ENCODE data around the gene PURA. TPM values are rescaled to one million over a fixed set of nuclear protein-coding genes. Genes with fewer than 3 reads are reported as not detected.

The PURA gene
- total and polyA plus RNA-seq, 2 donors (not counting 3 experiments of a cell fraction or from before 2014, with no cell fraction given), result 1.3 to 8.2 TPM

DNA sequence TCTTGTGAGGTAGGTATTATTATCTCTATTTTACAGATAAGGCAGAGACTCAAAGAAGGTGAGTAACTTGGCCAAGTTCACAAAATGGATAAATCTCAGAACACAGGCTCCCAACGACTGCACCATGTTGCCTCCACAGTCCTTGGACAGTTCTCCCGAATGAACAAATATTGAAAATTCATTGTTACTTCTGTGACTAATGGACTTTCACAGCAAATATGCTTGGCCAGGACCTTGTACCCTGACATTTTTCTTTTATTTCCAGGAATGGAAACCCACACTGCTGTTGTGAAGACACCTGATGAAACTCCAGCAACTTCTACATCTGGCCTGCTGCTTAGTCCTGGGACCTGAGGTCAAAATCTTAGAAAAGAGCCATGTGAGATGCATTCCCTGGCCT lies 58.6 kb downstream of the PURA start:
- Histone ChIP-seq H3K4me2 (ENCODE audit: insufficient read depth, low read length) (no peak overlapping the region), H3K27ac (ENCODE audit: insufficient read depth, low read depth, low read length) (no peak overlapping the region), H3K9ac (replicated peaks; ENCODE audit: extremely low read depth, insufficient read depth, low read length) (no peak overlapping the region), H3K36me3 (ENCODE audit: control insufficient read depth in 2 of 2, extremely low read depth in 1 of 2, insufficient read depth in 2 of 2, low read length in 2 of 2) (no peaks in the 10 kb centered on the region), H3K4me1 (ENCODE audit: control insufficient read depth, extremely low read depth, insufficient read depth, low read length) (peaks cover 11% of the 10 kb centered on the region), H3K9me3 (replicated peaks; ENCODE audit: control insufficient read depth, insufficient read depth, low read length) (no peaks in the 10 kb centered on the region), H3K79me2 (ENCODE audit: control insufficient read depth, insufficient read depth, low read length) (no peaks in the 10 kb centered on the region), H3K4me3 (replicated peaks in 1 of 3; ENCODE audit: insufficient read depth in 1 of 3, low read depth in 1 of 3, low read length in 3 of 3) (no peak overlapping the region), H4K20me1 (replicated peaks; ENCODE audit: control insufficient read depth, extremely low read depth, insufficient read depth, low read length) (no peaks in the 10 kb centered on the region), H3K27me3 (ENCODE audit: control insufficient read depth in 2 of 2, insufficient read depth in 2 of 2, low read length in 2 of 2) (peaks cover 0 to 1% of the 10 kb centered on the region in 2 experiments), H2AFZ (ENCODE audit: low read depth, low read length) (no peak overlapping the region), H3K9me1 (replicated peaks; ENCODE audit: control insufficient read depth, extremely low read depth, insufficient read depth, low read length) (no peaks in the 10 kb centered on the region)
- ChIA-PET CTCF (no interaction called here), POLR2A (no interaction called here)
- intact Hi-C loops (cut with micrococcal nuclease), result no loop called here
- TF ChIP-seq POLR2AphosphoS5 (IDR thresholded peaks at IDR 0.05; ENCODE audit: insufficient read depth, low read depth, low read length) (no peak), MYC (IDR thresholded peaks at IDR 0.05; ENCODE audit: low read depth, low read length) (no peak)
- DNase-seq (ENCODE audit: low read depth, low spot score) (no peak), FAIRE-seq (no peak)
- dilution Hi-C loops (cut with MboI; ENCODE audit: extremely low pct_ligation_motif_present, low sequenced_read_pairs), result no loop called here
- BruUV-seq (replicated peaks), result no TSS peak

DNA sequence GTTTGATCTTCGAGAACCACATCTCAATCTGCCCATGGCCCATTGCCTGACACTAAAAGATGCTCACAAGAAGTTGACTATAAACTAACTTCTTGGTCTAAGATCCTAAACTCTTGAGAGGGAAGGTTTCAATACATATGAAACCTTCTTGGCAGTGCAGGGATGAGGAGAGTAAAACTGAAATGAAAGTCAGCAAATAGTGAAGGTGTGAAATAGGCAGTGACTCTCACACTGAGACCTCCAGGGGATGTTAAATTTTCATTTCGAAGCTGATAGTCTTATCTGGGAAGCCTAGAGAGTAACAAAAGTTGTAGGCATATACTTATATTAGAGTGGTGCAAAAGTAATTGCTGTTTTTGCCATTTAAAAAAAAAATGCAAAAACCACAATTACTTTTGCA lies 60.1 kb downstream of the PURA start:
- dilution Hi-C loops (cut with MboI; ENCODE audit: extremely low pct_ligation_motif_present, low sequenced_read_pairs), result no loop called here
- intact Hi-C loops (cut with micrococcal nuclease), result loop anchor here (2.0 kb wide), 1 partner anchor 67 kb away; no protein-coding TSS in a partner anchor
- H2AFZ ChIP-seq (ENCODE audit: low read depth, low read length), result no peak overlapping the region
- no peaks in the 10 kb centered on the region for H3K9me1 ChIP-seq (replicated peaks; ENCODE audit: control insufficient read depth, extremely low read depth, insufficient read depth, low read length)
- H3K27me3 ChIP-seq (ENCODE audit: control insufficient read depth in 2 of 2, insufficient read depth in 2 of 2, low read length in 2 of 2), result peaks cover 0 to 1% of the 10 kb centered on the region in 2 experiments
- H4K20me1 ChIP-seq (replicated peaks; ENCODE audit: control insufficient read depth, extremely low read depth, insufficient read depth, low read length), result no peaks in the 10 kb centered on the region
- DNase-seq (ENCODE audit: low read depth, low spot score), result no peak
- H3K79me2 ChIP-seq (ENCODE audit: control insufficient read depth, insufficient read depth, low read length), result no peaks in the 10 kb centered on the region
- H3K4me1 ChIP-seq (ENCODE audit: control insufficient read depth, extremely low read depth, insufficient read depth, low read length), result peaks cover 11% of the 10 kb centered on the region
- no peak overlapping the region for H3K27ac ChIP-seq (ENCODE audit: insufficient read depth, low read depth, low read length)
- TF ChIP-seq JUN (IDR thresholded peaks at IDR 0.05; ENCODE audit: borderline replicate concordance, insufficient read depth, insufficient read length, low read depth), result no peak
- TF ChIP-seq, protein P1, sequence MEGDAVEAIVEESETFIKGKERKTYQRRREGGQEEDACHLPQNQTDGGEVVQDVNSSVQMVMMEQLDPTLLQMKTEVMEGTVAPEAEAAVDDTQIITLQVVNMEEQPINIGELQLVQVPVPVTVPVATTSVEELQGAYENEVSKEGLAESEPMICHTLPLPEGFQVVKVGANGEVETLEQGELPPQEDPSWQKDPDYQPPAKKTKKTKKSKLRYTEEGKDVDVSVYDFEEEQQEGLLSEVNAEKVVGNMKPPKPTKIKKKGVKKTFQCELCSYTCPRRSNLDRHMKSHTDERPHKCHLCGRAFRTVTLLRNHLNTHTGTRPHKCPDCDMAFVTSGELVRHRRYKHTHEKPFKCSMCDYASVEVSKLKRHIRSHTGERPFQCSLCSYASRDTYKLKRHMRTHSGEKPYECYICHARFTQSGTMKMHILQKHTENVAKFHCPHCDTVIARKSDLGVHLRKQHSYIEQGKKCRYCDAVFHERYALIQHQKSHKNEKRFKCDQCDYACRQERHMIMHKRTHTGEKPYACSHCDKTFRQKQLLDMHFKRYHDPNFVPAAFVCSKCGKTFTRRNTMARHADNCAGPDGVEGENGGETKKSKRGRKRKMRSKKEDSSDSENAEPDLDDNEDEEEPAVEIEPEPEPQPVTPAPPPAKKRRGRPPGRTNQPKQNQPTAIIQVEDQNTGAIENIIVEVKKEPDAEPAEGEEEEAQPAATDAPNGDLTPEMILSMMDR (IDR thresholded peaks at IDR 0.05; ENCODE audit: extremely low read depth in 1 of 2, insufficient read depth in 1 of 2, low read depth in 1 of 2, low read length in 2 of 2), result no peak
- TF ChIP-seq MYC (IDR thresholded peaks at IDR 0.05; ENCODE audit: low read depth, low read length), result no peak
- TF ChIP-seq FOS (IDR thresholded peaks at IDR 0.05; ENCODE audit: borderline replicate concordance, insufficient read depth, low read length), result no peak
- no peak for TF ChIP-seq POLR2AphosphoS5 (IDR thresholded peaks at IDR 0.05; ENCODE audit: insufficient read depth, low read depth, low read length)
- TF ChIP-seq POLR2A (IDR thresholded peaks at IDR 0.05; ENCODE audit: low read depth, low read length), result no peak
- no peak for TF ChIP-seq EZH2 (IDR thresholded peaks at IDR 0.05; ENCODE audit: borderline replicate concordance, low read depth, low read length, severe bottlenecking)
- TF ChIP-seq, protein P2, sequence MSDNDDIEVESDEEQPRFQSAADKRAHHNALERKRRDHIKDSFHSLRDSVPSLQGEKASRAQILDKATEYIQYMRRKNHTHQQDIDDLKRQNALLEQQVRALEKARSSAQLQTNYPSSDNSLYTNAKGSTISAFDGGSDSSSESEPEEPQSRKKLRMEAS (IDR thresholded peaks at IDR 0.05; ENCODE audit: insufficient read depth, insufficient read length), result no peak
- no peak for TF ChIP-seq GATA2 (IDR thresholded peaks at IDR 0.05; ENCODE audit: insufficient read depth, insufficient read length, low read depth, low read length)
- no peak for FAIRE-seq
- CTCF ChIA-PET, result interaction anchor here (0.5 to 3.1 kb wide), 4 partner anchors 28 to 546 kb away, joined by 3 to 12 read pairs (median 4); no protein-coding TSS in a partner anchor
- H3K9me3 ChIP-seq (replicated peaks; ENCODE audit: control insufficient read depth, insufficient read depth, low read length), result no peaks in the 10 kb centered on the region
- no peak overlapping the region for H3K9ac ChIP-seq (replicated peaks; ENCODE audit: extremely low read depth, insufficient read depth, low read length)
- POLR2A ChIA-PET, result no interaction called here
- no peak overlapping the region for H3K4me3 ChIP-seq (replicated peaks in 1 of 3; ENCODE audit: insufficient read depth in 1 of 3, low read depth in 1 of 3, low read length in 3 of 3)
- H3K4me2 ChIP-seq (ENCODE audit: insufficient read depth, low read length), result no peak overlapping the region
- H3K36me3 ChIP-seq (ENCODE audit: control insufficient read depth in 2 of 2, extremely low read depth in 1 of 2, insufficient read depth in 2 of 2, low read length in 2 of 2), result no peaks in the 10 kb centered on the region
- BruUV-seq (replicated peaks), result no TSS peak
